ENCODE measurements around the gene SNX32.

The SNX32 gene

DNA sequence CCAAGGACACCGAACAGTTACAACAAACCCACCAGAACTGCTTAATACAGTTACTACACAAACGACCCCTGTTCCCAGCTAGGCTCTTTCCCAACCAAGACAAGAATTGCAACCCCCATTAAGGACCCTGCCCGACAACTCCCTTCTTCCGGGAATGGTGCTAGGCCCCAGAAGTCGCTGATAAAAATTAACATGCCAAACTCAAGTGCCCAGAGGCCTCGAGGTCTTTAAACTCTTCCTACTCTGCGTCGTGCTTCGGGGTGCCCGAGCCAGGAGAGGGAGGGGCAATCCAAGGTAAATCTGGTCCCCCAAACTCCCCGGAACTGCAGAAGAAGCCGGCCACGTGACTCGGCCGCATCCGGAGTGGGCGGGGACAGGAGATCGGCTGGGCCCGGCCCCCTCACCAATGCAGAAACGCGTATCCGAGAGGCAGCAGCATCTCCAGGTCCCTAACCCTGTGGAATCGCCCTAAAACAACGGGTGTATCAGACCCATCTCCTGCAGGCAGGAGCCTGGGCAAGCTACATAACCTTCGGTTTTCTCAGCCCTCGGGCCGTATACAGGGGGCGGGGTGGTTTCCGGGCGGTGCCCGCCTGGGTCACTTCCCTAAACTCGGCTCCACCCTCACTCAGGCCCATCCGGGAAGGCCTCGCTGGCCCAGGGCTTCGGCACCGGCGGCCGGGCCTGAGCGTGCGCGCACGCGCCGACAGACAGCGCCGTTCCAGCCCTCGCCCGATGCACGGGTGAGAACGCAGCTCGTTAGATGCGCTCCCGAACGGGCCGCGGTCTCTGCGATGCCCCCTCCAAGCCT is 23.1 kb downstream of the SNX32 start (continued):
- TF ChIP-seq ZBTB21 (tag by site-specific recombination; IDR thresholded peaks at IDR 0.05) (no peak), IKZF3 (tag by site-specific recombination; IDR thresholded peaks at IDR 0.05) (no peak), ZNF600 (tag by site-specific recombination; IDR thresholded peaks at IDR 0.05) (no peak), ZFP37 (tag by site-specific recombination; IDR thresholded peaks at IDR 0.05) (no peak), REPIN1 (tag by site-specific recombination; IDR thresholded peaks at IDR 0.05; ENCODE audit: low read depth) (no peak), OVOL3 (tag by site-specific recombination; IDR thresholded peaks at IDR 0.05) (no peak), ZNF677 (tag by site-specific recombination; IDR thresholded peaks at IDR 0.05) (no peak), MZF1 (tag by site-specific recombination; IDR thresholded peaks at IDR 0.05; ENCODE audit: borderline replicate concordance) (no peak), ZNF623 (tag by site-specific recombination; IDR thresholded peaks at IDR 0.05) (no peak), GLI2 (tag by site-specific recombination; IDR thresholded peaks at IDR 0.05; ENCODE audit: borderline replicate concordance, low read depth) (no peak), ZNF664 (tag by site-specific recombination; IDR thresholded peaks at IDR 0.05) (no peak), ZNF404 (tag by site-specific recombination; IDR thresholded peaks at IDR 0.05) (no peak), ZNF211 (tag by site-specific recombination; IDR thresholded peaks at IDR 0.05; ENCODE audit: low read depth) (no peak), ZFHX2 (tag by site-specific recombination; conservative IDR thresholded peaks at IDR 0.05) (no peak), ZNF843 (tag by site-specific recombination; IDR thresholded peaks at IDR 0.05) (no peak), ZNF558 (tag by site-specific recombination; IDR thresholded peaks at IDR 0.05) (no peak), ZNF549 (tag by site-specific recombination; IDR thresholded peaks at IDR 0.05) (no peak), ZNF830 (tag by site-specific recombination; IDR thresholded peaks at IDR 0.05; ENCODE audit: low read depth) (no peak), ZNF138 (tag by site-specific recombination; IDR thresholded peaks at IDR 0.05; ENCODE audit: borderline replicate concordance) (no peak), ZNF654 (tag by site-specific recombination; IDR thresholded peaks at IDR 0.05; ENCODE audit: low read depth) (no peak), ZNF658 (tag by site-specific recombination; IDR thresholded peaks at IDR 0.05) (no peak), ZNF311 (tag by site-specific recombination; IDR thresholded peaks at IDR 0.05; ENCODE audit: borderline replicate concordance) (no peak), SP3 (tag by site-specific recombination; IDR thresholded peaks at IDR 0.05) (peak; percentile 78), ZNF776 (tag by site-specific recombination; IDR thresholded peaks at IDR 0.05; ENCODE audit: borderline replicate concordance) (no peak), ZNF561 (tag by site-specific recombination; IDR thresholded peaks at IDR 0.05; ENCODE audit: borderline replicate concordance) (no peak), ZNF529 (tag by site-specific recombination; IDR thresholded peaks at IDR 0.05; ENCODE audit: insufficient replicate concordance) (no peak), ZNF747 (tag by site-specific recombination; IDR thresholded peaks at IDR 0.05) (no peak), ZNF2 (tag by site-specific recombination; IDR thresholded peaks at IDR 0.05) (peak; percentile 69; the same call in 1 of the 2 replicates)
- TF ChIP-seq, protein P1, sequence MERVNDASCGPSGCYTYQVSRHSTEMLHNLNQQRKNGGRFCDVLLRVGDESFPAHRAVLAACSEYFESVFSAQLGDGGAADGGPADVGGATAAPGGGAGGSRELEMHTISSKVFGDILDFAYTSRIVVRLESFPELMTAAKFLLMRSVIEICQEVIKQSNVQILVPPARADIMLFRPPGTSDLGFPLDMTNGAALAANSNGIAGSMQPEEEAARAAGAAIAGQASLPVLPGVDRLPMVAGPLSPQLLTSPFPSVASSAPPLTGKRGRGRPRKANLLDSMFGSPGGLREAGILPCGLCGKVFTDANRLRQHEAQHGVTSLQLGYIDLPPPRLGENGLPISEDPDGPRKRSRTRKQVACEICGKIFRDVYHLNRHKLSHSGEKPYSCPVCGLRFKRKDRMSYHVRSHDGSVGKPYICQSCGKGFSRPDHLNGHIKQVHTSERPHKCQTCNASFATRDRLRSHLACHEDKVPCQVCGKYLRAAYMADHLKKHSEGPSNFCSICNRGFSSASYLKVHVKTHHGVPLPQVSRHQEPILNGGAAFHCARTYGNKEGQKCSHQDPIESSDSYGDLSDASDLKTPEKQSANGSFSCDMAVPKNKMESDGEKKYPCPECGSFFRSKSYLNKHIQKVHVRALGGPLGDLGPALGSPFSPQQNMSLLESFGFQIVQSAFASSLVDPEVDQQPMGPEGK (tag by site-specific recombination; IDR thresholded peaks at IDR 0.05), result peak; percentile 55; the same call in 1 of the 2 replicates
- TF ChIP-seq, protein P2, sequence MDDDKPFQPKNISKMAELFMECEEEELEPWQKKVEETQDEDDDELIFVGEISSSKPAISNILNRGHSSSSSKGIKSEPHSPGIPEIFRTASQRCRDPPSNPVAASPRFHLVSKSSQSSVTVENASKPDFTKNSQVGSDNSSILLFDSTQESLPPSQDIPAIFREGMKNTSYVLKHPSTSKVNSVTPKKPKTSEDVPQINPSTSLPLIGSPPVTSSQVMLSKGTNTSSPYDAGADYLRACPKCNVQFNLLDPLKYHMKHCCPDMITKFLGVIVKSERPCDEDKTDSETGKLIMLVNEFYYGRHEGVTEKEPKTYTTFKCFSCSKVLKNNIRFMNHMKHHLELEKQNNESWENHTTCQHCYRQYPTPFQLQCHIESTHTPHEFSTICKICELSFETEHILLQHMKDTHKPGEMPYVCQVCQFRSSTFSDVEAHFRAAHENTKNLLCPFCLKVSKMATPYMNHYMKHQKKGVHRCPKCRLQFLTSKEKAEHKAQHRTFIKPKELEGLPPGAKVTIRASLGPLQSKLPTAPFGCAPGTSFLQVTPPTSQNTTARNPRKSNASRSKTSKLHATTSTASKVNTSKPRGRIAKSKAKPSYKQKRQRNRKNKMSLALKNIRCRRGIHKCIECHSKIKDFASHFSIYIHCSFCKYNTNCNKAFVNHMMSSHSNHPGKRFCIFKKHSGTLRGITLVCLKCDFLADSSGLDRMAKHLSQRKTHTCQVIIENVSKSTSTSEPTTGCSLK (tag by site-specific recombination; IDR thresholded peaks at IDR 0.05), result no peak
- TF ChIP-seq, protein P3, sequence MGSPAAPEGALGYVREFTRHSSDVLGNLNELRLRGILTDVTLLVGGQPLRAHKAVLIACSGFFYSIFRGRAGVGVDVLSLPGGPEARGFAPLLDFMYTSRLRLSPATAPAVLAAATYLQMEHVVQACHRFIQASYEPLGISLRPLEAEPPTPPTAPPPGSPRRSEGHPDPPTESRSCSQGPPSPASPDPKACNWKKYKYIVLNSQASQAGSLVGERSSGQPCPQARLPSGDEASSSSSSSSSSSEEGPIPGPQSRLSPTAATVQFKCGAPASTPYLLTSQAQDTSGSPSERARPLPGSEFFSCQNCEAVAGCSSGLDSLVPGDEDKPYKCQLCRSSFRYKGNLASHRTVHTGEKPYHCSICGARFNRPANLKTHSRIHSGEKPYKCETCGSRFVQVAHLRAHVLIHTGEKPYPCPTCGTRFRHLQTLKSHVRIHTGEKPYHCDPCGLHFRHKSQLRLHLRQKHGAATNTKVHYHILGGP (tag by site-specific recombination; IDR thresholded peaks at IDR 0.05), result no peak
- TF ChIP-seq, protein P4, sequence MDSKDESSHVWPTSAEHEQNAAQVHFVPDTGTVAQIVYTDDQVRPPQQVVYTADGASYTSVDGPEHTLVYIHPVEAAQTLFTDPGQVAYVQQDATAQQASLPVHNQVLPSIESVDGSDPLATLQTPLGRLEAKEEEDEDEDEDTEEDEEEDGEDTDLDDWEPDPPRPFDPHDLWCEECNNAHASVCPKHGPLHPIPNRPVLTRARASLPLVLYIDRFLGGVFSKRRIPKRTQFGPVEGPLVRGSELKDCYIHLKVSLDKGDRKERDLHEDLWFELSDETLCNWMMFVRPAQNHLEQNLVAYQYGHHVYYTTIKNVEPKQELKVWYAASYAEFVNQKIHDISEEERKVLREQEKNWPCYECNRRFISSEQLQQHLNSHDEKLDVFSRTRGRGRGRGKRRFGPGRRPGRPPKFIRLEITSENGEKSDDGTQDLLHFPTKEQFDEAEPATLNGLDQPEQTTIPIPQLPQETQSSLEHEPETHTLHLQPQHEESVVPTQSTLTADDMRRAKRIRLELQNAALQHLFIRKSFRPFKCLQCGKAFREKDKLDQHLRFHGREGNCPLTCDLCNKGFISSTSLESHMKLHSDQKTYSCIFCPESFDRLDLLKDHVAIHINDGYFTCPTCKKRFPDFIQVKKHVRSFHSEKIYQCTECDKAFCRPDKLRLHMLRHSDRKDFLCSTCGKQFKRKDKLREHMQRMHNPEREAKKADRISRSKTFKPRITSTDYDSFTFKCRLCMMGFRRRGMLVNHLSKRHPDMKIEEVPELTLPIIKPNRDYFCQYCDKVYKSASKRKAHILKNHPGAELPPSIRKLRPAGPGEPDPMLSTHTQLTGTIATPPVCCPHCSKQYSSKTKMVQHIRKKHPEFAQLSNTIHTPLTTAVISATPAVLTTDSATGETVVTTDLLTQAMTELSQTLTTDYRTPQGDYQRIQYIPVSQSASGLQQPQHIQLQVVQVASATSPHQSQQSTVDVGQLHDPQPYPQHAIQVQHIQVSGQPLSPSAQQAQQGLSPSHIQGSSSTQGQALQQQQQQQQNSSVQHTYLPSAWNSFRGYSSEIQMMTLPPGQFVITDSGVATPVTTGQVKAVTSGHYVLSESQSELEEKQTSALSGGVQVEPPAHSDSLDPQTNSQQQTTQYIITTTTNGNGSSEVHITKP (tag by site-specific recombination; IDR thresholded peaks at IDR 0.05), result peak; percentile 14; the same call in 1 of the 2 replicates

Measured in HEK293 (cell line).